ENCODE measurements around the gene NPTX2. TPM values are rescaled to one million over a fixed set of nuclear protein-coding genes. Genes with fewer than 3 reads are reported as not detected.

The NPTX2 gene
- total and polyA plus RNA-seq, 2 of the 8 experiments (the other 6 are each of a cell fraction or from before 2014, with no cell fraction given), result 18.4 to 19.2 TPM

DNA sequence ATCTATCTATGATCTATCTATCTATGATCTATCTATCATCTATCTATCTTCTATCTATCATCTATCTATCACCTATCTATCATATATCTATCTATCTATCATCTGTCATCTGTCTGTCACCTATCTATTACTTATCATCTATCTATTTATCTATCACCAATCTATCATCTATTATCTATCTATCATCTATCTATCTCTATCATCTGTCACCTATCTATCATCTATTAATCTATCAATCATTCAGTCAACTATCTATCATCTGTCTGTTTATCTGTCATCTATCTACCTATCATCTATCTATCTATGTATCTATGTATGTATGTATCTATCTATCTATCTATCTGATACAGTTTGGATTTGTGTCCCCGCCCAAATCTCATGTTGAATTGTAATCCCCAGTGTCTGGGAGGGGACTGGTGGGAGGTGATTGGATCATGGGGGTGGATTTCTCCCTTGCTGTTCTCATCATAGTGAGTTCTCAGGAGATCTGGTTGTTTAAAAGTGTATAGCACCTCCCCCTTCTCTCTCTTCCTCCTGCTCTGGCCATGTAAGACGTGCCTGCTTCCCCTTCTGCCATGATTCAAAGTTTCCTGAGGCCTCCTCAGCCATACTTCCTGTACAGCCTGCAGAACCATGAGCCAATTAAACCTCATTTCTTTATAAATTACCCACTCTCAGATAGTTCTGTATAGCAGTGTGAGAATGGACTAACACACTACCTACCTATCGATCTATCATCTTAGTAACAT, 37.6 kb downstream of the NPTX2 start:
- no peak overlapping the region for H2AFZ ChIP-seq (ENCODE audit: low read length)
- no peak overlapping the region for H3K4me3 ChIP-seq (ENCODE audit: extremely low read depth in 1 of 4, insufficient read depth in 2 of 4, low read depth in 3 of 4, low read length in 4 of 4)
- no peak overlapping the region for H3K56ac ChIP-seq (replicated peaks; ENCODE audit: insufficient read length, low read depth, low read length)
- no peak overlapping the region for H2BK120ac ChIP-seq (replicated peaks; ENCODE audit: low read depth, low read length)
- FAIRE-seq (no peak), DNase-seq (ENCODE audit: low read depth in 1 of 2, low spot score in 2 of 2) (no peak)
- no peaks in the 10 kb centered on the region for H3K36me3 ChIP-seq (ENCODE audit: control insufficient read depth in 2 of 4, insufficient read depth in 4 of 4, low read length in 3 of 4)
- CTCF ChIA-PET (ENCODE audit: partially characterized antibody), result interaction anchor here (0.9 kb wide), 1 partner anchor 16 kb away, joined by 3 read pairs; no protein-coding TSS in a partner anchor
- no peak overlapping the region for H2BK12ac ChIP-seq (ENCODE audit: low read depth, low read length)
- H3K27ac ChIP-seq (ENCODE audit: low read depth, low read length), result no peak overlapping the region
- H4K20me1 ChIP-seq (replicated peaks in 1 of 2; ENCODE audit: control insufficient read depth in 1 of 2, insufficient read depth in 2 of 2, low read length in 2 of 2), result no peaks in the 10 kb centered on the region
- no peak overlapping the region for H4K91ac ChIP-seq (replicated peaks; ENCODE audit: insufficient read length, low read length)
- no peak overlapping the region for H3K18ac ChIP-seq (ENCODE audit: extremely low read depth, low read length)
- H4K8ac ChIP-seq (ENCODE audit: extremely low read depth, insufficient read depth, low read length), result no peak overlapping the region
- WGBS, 2 experiments (ENCODE audit: extremely low coverage in 1 of 2, insufficient coverage in 1 of 2, insufficient read length in 1 of 2, insufficient replicate concordance in 2 of 2, low coverage in 1 of 2, low lambda C conversion rate in 2 of 2, missing lambda C conversion rate in 1 of 2), result 83% methylated on average over 3 of the region's 3 CpGs; no CpG with 5 or more reads in 1 of the 2 experiments
- no peak overlapping the region for H4K5ac ChIP-seq (ENCODE audit: insufficient read length, low read depth, low read length)
- H2BK20ac ChIP-seq (ENCODE audit: low read length), result no peak overlapping the region
- no peak overlapping the region for H3K14ac ChIP-seq (ENCODE audit: insufficient read length)
- POLR2A ChIA-PET (ENCODE audit: partially characterized antibody), result no interaction called here
- no peaks in the 10 kb centered on the region for H3K27me3 ChIP-seq (replicated peaks in 1 of 4; ENCODE audit: control insufficient read depth in 3 of 4, extremely low read depth in 1 of 4, insufficient read depth in 3 of 4, low read length in 3 of 4)
- H3K4me1 ChIP-seq (replicated peaks in 1 of 4; ENCODE audit: control insufficient read depth in 3 of 4, insufficient read depth in 4 of 4, low read length in 3 of 4), result no peaks in the 10 kb centered on the region
- no peak overlapping the region for H3K4me2 ChIP-seq (ENCODE audit: insufficient read depth in 1 of 2, low read depth in 2 of 2, low read length in 2 of 2)
- no peaks in the 10 kb centered on the region for H3K79me2 ChIP-seq (ENCODE audit: control insufficient read depth in 1 of 2, insufficient read depth in 2 of 2, low read length in 2 of 2)
- no peaks in the 10 kb centered on the region for H3K9me3 ChIP-seq (ENCODE audit: insufficient read depth in 2 of 2, low read depth in 1 of 2, low read length in 1 of 2)
- H3K9ac ChIP-seq (replicated peaks in 1 of 4; ENCODE audit: extremely low read depth in 1 of 4, low read depth in 3 of 4, low read length in 3 of 4), result no peak overlapping the region
- H3K23me2 ChIP-seq (ENCODE audit: low read depth, low read length), result peaks cover 2% of the 10 kb centered on the region; the same call in 1 of the 2 replicates
- no peak overlapping the region for H2BK5ac ChIP-seq (ENCODE audit: low read depth, low read length)
- H3K79me1 ChIP-seq (ENCODE audit: low read depth, low read length), result no peaks in the 10 kb centered on the region
- no peak overlapping the region for H3K23ac ChIP-seq (ENCODE audit: insufficient read length)
- no peak overlapping the region for H2BK15ac ChIP-seq (ENCODE audit: low read length)
- H2AK5ac ChIP-seq (ENCODE audit: low read depth, low read length), result no peak overlapping the region
- H3K4ac ChIP-seq (replicated peaks; ENCODE audit: insufficient read length, low read depth, low read length), result no peak overlapping the region
- TF ChIP-seq CHD1 (IDR thresholded peaks at IDR 0.05; ENCODE audit: low read depth, low read length), result no peak
- no peak for TF ChIP-seq GABPA (IDR thresholded peaks at IDR 0.05; ENCODE audit: borderline replicate concordance, insufficient read depth, low read length)
- TF ChIP-seq SUZ12 (IDR thresholded peaks at IDR 0.05; ENCODE audit: low read length), result no peak
- TF ChIP-seq, protein P1, sequence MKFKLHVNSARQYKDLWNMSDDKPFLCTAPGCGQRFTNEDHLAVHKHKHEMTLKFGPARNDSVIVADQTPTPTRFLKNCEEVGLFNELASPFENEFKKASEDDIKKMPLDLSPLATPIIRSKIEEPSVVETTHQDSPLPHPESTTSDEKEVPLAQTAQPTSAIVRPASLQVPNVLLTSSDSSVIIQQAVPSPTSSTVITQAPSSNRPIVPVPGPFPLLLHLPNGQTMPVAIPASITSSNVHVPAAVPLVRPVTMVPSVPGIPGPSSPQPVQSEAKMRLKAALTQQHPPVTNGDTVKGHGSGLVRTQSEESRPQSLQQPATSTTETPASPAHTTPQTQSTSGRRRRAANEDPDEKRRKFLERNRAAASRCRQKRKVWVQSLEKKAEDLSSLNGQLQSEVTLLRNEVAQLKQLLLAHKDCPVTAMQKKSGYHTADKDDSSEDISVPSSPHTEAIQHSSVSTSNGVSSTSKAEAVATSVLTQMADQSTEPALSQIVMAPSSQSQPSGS (IDR thresholded peaks at IDR 0.05; ENCODE audit: low read length), result no peak
- no peak for TF ChIP-seq CHD2 (IDR thresholded peaks at IDR 0.05; ENCODE audit: low read length)
- TF ChIP-seq POU5F1 (IDR thresholded peaks at IDR 0.05; ENCODE audit: low read depth, low read length), result no peak
- no peak for TF ChIP-seq KDM4A (IDR thresholded peaks at IDR 0.05; ENCODE audit: low read depth, low read length, severe bottlenecking)
